GM19395 (cell line): Measurements from ENCODE around the gene LRRFIP1.

Source experiments
- ATAC-seq: cut with Tn5 transposase; IDR thresholded peaks from one replicate; pipeline ENCODE4 v1.9.1; 2021; ENCODE audit warnings: mild to moderate bottlenecking, moderate library complexity; ENCODE audit not compliant: unreplicated experiment

LRRFIP1 gene

DNA sequence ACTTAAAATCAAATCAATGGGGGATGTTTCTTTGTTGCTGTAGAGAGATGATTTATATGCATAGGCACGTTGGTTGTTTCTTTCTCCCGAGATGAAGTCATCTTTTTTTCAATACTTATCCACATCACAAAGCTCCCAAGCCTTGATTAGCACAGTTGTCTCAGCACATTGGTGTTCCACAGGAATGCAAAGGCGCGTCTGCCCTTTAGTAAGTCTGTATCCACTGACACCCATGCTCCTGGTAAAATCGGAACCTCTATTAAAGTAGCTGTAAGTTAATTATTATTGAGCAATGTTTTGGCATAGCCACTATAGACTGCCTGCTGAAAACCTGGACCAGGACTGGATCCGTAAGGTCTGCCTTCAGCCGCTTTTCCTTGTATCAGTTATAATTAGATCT lies 93.6 kb downstream of the LRRFIP1 start:
- no peak for ATAC-seq

DNA sequence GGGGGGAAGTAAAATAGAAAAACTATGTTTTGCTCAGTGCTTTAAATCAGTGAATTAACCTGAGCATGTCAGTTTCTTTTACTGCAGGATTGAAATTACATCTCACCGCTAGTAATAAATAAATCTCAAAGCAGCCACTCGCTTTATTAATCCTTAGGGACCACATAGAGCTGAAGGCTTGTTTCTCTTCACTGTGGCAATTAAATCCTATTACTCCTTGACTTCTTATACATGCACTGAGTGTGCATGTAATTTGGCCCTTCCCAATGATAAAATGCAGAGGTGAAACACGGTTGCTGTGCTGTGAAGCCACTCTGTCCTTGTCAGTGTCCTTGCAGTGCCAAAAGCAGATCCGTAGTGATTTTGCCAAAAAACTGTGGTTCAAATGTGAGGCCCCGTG lies 94.1 kb downstream of the LRRFIP1 start:
- no peak for ATAC-seq

DNA sequence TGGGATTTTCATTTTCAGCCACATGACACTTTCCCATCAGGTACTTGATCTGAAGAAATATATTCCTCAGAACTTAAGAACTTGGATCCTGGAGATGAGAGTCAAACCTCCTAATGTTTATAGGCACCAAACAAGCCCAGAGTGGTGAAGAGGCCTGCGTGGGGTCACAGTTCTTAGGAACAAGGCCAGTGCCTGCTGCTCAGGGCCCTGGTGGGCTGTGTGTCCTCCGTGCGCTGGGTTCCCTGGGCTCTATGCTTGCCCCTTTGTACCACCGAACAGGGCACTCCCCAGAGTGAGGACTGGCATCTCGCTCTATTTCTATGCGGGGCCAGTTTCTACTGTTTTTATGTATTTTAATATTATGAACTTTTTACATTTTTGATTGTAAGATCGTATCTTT lies 95.2 kb downstream of the LRRFIP1 start:
- no peak for ATAC-seq

DNA sequence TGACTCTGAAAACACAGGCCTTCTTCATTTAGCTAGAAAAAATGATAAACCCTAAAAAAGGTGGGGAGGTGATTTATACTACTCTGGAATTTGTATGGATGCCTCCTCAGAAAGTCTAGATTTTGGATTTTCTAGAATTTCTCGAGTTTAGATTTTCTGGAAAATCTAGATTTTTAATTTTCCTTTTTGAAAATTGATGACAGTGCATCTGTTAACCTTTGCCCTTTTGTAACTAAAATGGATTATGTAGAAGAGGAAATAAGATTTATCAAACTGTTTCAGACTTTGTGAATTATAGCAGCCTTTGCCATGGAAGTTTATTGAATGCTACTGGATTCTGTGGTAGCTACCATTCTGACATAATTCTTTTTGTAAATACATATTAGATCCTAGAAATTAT lies 95.6 kb downstream of the LRRFIP1 start:
- no peak for ATAC-seq

DNA sequence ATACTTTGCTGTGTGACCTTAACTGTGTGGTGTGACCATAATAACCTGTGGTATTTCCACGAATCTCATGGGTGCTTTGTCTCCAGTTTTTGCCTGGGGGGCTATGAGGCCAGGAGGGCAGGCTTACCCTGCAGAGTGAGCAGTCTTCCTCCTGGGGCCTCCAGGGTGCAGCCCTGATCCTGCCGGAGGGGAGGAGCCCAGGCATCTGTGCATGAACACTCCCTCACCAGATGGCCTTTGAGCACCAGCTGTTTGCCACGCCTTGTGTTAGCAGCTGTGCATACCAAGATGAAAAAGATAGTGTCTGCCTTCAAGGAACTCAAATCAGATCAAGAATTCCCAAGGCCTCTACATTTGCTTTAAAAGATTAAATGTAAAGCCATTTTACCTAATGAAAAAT lies 96.2 kb downstream of the LRRFIP1 start:
- ATAC-seq, result peak; percentile 70

DNA sequence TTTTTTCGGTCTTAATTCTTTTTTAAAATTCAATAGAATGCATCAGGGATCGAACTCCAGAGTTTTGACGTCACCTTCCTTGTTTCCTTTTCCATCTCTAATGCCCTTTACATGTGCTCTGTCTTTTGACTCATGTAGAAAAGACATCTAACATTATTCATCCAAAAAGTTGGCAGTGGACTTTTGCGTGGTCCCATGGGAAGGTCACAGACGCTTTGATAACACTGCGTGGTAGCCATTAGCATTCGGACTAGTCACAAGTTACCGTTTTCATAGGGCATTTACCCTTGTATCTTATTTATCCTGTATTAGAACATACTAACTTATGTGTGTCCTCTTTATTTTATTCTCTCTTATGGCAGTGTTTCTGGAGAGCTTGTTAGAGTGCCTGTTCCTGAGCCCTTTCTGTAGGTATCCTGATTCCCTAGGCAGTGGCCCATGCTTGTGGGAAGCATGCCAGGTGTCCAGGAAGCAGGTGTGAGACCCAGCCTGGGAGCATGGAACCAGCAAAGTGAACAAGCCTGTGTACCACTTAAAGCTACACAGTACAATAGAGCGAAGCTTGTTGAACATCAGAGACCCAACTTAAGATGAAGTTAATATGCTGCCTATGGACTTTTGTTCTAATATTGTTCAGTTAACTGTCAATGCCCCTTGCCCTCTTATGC lies 97.6 kb downstream of the LRRFIP1 start:
- ATAC-seq, result no peak

DNA sequence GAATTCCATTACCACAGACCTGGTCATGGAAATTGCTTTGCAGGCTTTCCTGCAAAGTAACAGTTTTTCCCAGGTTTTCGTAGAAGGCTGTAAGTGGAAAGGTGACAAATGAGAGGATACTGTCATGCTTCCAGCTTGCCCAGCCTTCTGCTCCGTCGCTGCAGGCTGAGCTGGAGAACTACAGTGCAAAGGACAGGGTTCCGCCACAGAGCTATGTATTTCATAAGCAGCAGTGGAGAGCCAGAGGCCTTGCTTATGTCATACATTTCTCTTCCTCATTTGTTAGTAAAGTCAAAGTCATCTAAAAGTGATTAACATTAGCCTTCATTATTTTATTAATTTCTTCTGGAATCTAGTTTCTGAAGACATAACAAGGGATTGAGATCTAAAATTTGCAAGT lies 98.3 kb downstream of the LRRFIP1 start:
- ATAC-seq, result no peak

DNA sequence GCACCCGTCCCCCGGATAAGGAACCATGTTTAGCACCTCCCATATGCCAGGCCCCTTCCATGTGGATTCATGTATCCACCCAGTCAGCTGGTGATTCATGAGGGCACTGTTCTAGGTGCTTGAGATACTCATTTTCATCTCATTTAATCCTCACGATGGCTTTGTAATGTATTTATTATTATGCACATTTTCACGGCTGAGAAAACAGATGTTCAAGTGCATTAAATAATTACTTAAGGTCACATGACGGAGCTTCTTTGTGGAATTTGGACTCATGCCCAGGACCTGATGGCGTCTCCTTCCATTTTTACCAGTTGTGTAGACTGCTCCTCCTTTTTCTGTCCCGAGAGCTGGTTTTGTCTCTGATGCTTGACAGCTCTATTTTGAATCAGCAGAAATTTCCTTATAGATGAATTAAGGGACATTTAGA lies 99.0 kb downstream of the LRRFIP1 start:
- no peak for ATAC-seq

DNA sequence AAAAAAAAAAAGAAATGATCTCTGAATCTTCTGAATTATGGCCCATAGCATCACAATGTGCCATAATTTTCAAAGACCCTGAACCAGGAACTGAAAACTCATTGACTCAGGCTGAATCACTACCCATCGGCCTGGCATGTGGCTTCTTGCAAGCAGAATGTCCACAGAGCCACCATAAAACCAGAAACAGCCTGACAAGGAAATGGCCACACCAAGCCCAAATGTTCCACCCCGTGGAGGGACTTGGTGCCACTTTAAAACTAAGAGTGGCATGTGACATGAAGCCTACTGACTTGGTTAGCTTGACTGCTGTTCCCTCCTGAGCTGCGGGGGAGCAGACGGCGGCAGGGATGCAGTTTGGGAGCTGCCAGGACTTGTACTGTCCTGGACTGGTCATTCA lies 100.0 kb downstream of the LRRFIP1 start:
- no peak for ATAC-seq

DNA sequence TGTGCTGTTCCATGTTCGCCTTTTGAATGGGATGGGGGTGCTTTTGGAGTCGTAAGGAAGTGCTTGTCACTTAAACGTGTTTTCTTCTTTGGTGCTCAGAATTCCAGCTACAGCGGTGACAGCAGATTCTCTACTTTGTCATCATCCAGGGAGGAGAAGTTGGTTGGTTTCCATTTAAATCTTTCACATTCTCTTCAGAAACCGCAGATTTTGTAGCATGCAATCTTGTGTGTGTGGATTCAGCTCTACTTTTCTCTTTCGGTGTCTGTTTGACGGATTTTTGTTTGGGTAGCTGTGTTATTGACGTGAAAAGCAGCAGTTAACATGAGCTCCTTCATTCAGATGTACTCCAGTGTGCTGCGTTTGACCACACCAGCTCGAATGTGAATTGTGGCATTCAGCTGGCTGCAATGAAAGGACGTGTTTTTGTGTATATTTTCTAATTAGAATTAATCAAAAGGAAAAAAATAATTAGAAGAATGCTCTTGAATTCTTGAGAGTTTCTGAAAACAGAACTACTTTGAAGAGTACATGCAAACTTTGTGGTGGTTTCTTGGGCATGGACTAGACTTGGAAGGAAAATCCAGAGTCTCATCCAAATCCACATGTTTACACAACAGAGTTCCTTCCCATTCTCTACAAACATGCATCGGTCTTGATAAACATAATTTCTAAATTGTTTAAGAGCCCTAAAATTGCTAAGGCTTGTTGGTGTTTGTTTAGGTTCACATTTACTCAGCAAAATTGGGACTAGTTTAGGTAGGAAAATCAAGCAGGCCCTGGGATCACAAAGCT lies 102.5 kb downstream of the LRRFIP1 start:
- no peak for ATAC-seq

DNA sequence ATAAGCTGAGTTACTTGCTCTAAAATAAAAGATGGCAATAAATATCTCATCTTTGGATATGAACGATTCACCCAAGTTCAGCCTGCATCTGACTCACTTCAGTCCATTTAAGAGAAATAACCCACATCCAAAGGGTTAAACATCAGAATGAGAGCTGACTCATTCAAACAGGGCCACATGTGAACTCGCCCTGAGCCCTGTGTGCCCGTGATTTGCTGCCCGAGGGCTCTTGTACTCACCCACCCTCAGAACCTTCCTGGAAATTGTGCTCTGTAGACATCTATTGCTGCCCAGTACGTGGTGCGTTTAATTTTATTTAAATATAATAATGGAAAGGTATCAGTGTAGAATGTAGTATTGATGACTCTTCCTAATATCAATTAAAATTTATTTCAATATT lies 104.3 kb downstream of the LRRFIP1 start:
- no peak for ATAC-seq

DNA sequence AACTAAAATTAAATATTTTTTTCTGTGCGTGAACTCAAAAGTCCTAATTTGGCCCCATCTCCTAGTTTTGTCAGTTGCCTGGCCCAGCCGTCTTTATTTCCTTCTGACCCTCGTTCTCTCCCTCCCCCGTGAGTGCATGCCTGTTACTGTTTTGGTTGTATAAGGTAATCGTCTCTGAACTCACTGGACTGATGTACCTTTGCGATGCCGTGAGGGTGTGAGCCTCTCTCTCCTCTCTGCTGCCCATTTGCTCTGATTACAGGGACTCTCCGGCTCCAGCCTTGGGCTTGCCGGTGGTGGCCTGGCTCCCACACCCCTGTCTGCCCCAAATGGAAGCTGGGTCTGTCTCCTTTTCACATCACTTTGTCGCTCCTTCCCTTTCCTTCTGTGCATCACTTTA lies 104.7 kb downstream of the LRRFIP1 start:
- no peak for ATAC-seq

DNA sequence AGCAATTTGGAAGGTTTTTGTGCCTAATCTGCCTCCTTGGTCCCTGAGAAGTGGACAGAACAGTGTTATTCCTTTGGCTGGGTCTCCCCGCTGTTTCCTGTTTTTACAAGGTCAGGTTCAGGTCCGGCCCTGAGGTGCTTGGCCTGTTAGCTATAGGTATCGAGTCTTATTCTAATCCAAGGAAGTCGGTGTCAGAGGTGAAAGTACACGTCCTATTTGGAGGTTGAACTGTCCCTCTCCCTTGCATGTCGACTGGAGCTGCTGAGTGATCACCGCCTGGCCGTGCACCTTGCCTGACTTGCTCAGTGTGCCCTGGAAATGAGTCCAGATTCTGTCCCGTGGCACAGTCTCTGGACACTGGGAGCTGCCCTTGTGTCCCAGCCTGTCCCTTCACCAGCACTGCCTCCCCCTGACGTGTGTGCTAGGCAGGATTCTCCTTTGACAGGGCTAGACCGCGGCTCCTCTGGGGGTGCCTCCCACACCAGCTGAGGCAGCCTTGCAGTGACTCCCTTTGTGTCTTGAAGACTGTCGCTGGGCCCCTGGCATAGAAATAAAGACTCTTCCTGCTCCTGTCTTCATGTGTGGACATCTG lies 105.5 kb downstream of the LRRFIP1 start:
- ATAC-seq, result no peak

DNA sequence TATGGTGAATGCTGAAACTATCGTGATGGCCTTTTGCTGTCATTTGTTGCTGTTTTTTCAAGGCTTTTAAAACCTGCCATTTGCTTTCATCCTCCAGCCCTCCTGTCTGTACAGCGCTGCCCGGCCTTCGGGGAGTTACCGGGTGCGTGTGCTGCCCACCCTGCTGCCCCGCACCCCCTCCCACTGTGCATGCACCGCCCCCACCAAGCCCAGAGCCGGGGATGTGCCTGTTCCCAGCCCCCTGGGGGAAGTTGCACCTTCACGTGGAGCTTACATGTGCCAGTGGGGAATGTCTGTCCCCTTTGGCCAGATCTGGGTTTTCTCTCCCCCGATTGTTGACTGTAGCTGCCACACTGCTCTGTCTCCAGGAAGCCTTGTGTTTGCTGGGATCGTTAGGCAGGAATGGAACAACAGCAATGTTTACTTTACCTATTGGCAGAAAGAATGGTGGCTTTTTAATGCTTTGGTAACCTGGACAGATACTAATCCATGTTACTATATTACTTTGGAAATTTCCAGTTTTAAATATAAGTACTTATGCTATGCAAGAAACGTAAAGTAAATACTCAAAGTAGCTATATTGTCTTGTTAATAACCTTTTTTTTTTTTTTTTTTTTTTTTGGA lies 106.4 kb downstream of the LRRFIP1 start:
- no peak for ATAC-seq

DNA sequence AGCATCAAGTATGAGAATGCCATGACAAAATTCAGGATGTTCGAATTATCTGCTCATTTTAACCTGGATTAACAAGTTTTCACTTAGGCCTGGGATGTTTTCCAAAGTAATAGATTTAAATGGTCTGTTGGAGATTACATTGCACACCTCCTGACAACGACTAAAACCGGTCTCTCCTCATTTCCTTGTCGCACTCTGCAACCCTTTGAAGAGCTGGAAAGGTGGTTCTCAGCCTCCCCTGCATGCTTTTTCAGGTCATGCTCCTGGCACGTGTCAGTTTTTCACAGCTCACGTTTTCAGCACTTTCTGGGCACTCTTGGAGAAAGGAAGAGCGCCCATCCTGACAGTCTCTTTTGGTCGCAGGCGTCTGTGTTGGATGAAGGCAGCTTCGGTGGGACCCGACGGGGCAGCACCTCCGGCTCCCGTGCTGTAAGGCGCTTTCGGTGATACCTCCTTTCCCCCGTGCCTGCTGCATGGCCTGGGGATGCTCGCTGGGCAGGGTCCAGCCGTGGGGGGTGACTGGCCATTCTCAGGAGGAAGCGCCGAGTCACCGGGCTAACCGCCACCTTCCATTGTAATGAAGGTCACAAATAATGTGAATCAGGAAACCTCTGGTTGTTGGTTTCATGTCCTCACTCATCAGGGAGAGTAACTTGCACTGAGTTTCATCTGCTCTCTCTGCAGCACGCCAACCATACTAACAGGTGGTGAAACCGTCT lies 107.7 kb downstream of the LRRFIP1 start:
- no peak for ATAC-seq

DNA sequence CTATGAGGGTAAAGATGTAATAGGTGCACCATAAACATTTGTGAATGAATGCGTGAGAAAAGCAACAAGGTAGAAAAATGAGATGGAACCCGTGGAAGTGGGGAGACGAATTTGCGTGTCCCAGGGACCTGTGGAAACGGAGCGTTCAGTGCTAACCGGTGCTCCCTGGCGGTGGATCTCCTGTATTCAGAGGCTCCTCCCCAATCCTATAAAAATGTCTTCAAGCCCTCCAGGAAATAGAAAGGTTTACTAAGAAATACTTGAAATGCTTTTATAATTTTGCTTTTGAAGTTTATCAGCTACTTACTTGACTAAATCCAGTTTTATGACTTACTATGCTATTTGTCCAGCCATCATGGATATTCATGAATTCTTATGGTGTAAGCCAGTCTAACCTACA lies 108.4 kb downstream of the LRRFIP1 start:
- ATAC-seq, result no peak

DNA sequence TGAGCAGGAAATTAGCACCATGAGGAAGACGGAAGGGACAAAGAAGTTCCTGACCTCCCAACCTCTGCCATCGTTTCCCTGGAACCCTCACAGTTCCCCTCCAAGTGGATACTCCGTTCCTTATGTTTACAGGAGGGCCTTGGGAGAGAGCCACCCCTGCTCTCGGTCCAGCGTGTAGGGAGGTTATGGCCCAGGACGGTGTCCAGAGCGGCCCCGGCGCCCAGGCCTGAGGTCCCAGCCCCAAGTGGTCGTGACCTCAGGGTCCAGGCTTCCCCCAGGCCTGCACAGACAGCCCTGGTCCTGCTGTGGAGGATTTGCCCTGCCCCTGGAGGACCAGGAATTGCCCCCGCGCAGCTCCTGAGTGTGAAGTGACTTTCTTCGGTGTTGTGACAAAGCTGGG lies 109.4 kb downstream of the LRRFIP1 start:
- no peak for ATAC-seq

DNA sequence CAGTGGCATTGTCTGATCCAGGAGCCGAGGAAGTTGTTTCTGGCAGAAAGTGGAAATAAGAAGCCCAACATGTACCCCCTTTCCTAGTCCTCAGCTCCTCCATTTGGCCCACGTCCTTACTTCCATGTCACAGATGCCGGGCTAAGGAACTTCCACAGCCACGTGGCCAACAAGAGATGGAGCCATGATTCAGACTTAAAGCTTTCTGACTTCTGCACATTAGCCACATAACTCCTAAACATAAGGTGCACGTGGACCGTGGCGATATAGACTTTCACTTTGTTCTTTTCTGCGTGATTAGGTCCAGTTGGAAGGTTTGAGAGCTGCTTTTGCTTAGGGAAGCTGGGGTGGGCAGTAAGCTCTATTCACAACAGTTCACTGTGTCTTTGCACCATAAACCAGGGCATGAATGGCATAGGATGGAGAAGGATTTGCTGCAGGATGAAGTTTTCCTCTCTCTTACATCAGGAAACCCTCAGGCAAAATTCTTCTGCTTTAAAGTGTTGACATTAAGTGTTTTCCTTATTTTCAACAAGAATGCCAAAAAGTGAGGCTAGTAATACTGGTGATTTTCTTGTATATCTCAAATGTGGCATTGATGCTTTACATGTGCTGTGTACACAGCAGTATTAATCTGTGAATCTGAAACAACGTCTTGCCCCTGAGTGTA lies 109.9 kb downstream of the LRRFIP1 start:
- no peak for ATAC-seq

DNA sequence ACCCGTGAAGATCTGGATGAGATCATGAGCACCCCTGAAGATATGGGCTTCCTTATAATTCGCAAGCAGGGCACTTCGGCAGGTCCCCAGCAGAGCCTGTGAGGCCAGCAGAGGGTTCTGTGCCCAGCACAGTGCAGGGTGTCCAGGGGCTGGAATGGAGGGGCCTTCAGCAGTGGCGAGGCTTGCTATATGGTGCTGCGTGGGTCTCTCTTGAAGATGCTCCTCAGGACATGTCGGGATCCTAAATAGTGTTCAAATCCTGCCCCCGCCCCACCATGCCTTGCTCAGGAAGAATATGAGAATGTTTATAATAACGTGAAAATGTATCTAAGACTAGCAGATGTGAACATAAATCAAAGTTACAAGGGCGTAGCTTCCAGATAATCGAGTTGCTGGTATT lies 110.9 kb downstream of the LRRFIP1 start:
- no peak for ATAC-seq

DNA sequence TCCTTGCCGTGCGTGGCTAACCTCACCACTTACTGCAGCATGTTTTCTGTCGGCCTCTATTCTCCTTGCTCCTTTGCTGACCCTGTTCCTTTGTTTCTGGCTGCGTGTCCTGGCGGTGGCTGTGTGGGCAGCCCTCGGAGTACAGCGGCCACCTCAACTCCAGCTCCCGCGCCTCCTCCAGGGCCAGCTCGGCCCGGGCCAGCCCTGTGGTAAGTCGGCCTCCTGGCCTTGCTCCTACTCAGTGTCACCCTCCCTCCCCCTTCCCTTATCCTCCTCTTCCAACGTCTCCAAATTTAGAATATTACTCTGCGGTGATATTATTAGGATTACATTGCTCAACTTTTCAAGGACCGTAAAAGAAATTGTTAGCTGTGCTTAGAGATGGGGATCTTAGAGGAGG lies 111.7 kb downstream of the LRRFIP1 start:
- ATAC-seq, result no peak

DNA sequence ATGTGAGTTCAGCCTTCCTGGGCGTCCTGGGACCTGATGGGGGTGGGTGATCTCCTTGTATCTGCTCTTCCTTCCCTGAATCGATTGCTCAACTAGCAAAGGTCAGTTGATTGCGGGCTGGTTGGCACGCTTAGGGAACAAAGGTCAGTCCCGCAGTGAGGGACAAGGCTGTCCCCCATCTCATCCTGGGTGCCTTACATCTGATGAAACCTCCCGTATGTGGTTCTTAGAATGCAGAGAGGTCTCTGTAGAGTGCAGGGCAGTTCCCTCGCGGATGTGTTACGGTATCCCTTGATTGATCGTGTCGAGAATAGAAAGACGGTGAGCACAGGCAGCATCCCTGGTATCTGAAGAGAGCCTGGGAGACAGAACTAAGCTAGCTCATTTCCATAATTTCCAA lies 114.8 kb downstream of the LRRFIP1 start:
- no peak for ATAC-seq
